ENCODE data around the gene RNF213.

GRCh38 chr17:80424878-80425765, 164.5 kb downstream of the RNF213 start:
- TF ChIP-seq CTCF (IDR thresholded peaks at IDR 0.05) (no peak), USF2 (CRISPR knock-in tag; IDR thresholded peaks at IDR 0.05) (no peak)

Measured in WTC11 (cell line).